ENCODE results near the gene EHMT2. TPM values are rescaled to one million over a fixed set of nuclear protein-coding genes. Genes with fewer than 3 reads are reported as not detected.

EHMT2 gene
- total and polyA plus RNA-seq, 2 of the 13 experiments (the other 11 are each of a cell fraction or from before 2014, with no cell fraction given) = 55.2 to 69.2 TPM

DNA sequence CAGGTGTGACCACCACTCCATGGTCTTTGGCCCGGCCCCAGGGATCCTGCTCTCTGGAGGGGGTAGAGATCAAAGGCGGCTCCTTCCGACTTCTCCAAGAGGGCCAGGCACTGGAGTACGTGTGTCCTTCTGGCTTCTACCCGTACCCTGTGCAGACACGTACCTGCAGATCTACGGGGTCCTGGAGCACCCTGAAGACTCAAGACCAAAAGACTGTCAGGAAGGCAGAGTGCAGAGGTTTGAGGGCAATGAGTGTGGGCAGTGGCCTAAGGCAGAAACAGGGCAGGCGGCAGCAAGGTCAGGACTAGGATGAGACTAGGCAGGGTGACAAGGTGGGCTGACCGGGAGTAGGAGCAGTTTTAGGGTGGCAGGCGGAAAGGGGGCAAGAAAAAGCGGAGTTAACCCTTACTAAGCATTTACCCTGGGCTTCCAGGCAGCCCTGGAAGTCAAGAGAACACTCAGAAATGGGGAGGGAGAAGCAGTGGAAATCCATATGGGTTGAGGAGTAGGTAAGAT is 48.9 kb upstream of the EHMT2 start (continued):
- TF ChIP-seq, protein P1, sequence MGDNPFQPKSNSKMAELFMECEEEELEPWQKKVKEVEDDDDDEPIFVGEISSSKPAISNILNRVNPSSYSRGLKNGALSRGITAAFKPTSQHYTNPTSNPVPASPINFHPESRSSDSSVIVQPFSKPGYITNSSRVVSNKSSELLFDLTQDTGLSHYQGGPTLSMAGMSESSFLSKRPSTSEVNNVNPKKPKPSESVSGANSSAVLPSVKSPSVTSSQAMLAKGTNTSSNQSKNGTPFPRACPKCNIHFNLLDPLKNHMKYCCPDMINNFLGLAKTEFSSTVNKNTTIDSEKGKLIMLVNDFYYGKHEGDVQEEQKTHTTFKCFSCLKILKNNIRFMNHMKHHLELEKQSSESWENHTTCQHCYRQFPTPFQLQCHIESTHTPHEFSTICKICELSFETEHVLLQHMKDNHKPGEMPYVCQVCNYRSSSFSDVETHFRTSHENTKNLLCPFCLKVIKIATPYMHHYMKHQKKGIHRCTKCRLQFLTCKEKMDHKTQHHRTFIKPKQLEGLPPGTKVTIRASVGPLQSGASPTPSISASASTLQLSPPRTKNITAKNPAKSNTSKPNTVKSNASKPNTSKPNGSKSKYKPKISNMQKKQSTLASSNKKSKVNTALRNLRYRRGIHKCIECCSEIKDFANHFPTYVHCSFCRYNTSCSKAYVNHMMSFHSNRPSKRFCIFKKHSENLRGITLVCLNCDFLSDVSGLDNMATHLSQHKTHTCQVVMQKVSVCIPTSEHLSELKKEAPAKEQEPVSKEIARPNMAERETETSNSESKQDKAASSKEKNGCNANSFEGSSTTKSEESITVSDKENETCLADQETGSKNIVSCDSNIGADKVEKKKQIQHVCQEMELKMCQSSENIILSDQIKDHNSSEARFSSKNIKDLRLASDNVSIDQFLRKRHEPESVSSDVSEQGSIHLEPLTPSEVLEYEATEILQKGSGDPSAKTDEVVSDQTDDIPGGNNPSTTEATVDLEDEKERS (CRISPR knock-in tag; IDR thresholded peaks at IDR 0.05) = no peak
- TF ChIP-seq CREB1 (IDR thresholded peaks at IDR 0.05) (no peak), CREB1 (CRISPR knock-in tag; IDR thresholded peaks at IDR 0.05) (no peak), SMAD1 (CRISPR knock-in tag; IDR thresholded peaks at IDR 0.05; ENCODE audit: borderline replicate concordance, low read depth) (no peak), SRF (IDR thresholded peaks at IDR 0.05; ENCODE audit: low read depth, low read length) (no peak), RNF2 (conservative IDR thresholded peaks at IDR 0.05; ENCODE audit: low read depth) (no peak), ZNF781 (CRISPR knock-in tag; IDR thresholded peaks at IDR 0.05; ENCODE audit: borderline replicate concordance, not compliant biosample characterization) (peak; percentile 20), NRL (CRISPR knock-in tag; IDR thresholded peaks at IDR 0.05; ENCODE audit: borderline replicate concordance) (peak; percentile 63), ZNF589 (CRISPR knock-in tag; conservative IDR thresholded peaks at IDR 0.05) (no peak), ZNF788 (CRISPR knock-in tag; IDR thresholded peaks at IDR 0.05; ENCODE audit: borderline replicate concordance) (no peak), ATM (IDR thresholded peaks at IDR 0.05; ENCODE audit: borderline replicate concordance) (no peak), ATRX (CRISPR knock-in tag; IDR thresholded peaks at IDR 0.05; ENCODE audit: borderline replicate concordance) (no peak), ZNF234 (CRISPR knock-in tag; conservative IDR thresholded peaks at IDR 0.05) (no peak)
- TF ChIP-seq, protein P2, sequence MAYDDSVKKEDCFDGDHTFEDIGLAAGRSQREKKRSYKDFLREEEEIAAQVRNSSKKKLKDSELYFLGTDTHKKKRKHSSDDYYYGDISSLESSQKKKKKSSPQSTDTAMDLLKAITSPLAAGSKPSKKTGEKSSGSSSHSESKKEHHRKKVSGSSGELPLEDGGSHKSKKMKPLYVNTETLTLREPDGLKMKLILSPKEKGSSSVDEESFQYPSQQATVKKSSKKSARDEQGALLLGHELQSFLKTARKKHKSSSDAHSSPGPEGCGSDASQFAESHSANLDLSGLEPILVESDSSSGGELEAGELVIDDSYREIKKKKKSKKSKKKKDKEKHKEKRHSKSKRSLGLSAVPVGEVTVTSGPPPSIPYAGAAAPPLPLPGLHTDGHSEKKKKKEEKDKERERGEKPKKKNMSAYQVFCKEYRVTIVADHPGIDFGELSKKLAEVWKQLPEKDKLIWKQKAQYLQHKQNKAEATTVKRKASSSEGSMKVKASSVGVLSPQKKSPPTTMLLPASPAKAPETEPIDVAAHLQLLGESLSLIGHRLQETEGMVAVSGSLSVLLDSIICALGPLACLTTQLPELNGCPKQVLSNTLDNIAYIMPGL (CRISPR knock-in tag; IDR thresholded peaks at IDR 0.05; ENCODE audit: borderline replicate concordance in 1 of 2, low read depth in 1 of 2) = peak in 1 of 2 experiments; percentile 51; a peak in 2 of 4 replicates
- TF ChIP-seq, protein P3, sequence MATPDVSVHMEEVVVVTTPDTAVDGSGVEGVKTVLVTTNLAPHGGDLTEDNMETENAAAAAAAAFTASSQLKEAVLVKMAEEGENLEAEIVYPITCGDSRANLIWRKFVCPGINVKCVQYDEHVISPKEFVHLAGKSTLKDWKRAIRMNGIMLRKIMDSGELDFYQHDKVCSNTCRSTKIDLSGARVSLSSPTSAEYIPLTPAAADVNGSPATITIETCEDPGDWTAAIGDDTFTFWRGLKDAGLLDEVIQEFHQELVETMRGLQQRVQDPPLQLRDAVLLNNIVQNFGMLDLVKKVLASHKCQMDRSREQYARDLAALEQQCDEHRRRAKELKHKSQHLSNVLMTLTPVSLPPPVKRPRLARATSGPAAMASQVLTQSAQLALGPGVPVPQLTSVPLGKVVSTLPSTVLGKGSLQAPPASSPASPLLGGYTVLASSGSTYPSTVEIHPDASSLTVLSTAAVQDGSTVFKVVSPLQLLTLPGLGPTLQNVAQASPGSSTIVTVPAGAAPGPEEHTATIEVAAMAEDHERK (CRISPR knock-in tag; IDR thresholded peaks at IDR 0.05; ENCODE audit: low read depth) = no peak
- TF ChIP-seq, protein P4, sequence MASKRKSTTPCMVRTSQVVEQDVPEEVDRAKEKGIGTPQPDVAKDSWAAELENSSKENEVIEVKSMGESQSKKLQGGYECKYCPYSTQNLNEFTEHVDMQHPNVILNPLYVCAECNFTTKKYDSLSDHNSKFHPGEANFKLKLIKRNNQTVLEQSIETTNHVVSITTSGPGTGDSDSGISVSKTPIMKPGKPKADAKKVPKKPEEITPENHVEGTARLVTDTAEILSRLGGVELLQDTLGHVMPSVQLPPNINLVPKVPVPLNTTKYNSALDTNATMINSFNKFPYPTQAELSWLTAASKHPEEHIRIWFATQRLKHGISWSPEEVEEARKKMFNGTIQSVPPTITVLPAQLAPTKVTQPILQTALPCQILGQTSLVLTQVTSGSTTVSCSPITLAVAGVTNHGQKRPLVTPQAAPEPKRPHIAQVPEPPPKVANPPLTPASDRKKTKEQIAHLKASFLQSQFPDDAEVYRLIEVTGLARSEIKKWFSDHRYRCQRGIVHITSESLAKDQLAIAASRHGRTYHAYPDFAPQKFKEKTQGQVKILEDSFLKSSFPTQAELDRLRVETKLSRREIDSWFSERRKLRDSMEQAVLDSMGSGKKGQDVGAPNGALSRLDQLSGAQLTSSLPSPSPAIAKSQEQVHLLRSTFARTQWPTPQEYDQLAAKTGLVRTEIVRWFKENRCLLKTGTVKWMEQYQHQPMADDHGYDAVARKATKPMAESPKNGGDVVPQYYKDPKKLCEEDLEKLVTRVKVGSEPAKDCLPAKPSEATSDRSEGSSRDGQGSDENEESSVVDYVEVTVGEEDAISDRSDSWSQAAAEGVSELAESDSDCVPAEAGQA (IDR thresholded peaks at IDR 0.05; ENCODE audit: low read depth) = no peak
- TF ChIP-seq, protein P4 (CRISPR knock-in tag; IDR thresholded peaks at IDR 0.05; ENCODE audit: borderline replicate concordance) = no peak

All from HepG2 (cell line).